GM12873 (cell line): ENCODE results near the gene TBC1D19.

ENCODE experiments used
- TF ChIP-seq, protein P1 (sequence below): IDR thresholded peaks from 2 replicates; pipeline ENCODE4 v1.5.1; 2012; ENCODE audit warnings: low read depth, mild to moderate bottlenecking, moderate library complexity, low read length, control low read depth; ENCODE audit not compliant: insufficient read depth; ENCODE audit errors: missing control alignments

Gene TBC1D19

DNA sequence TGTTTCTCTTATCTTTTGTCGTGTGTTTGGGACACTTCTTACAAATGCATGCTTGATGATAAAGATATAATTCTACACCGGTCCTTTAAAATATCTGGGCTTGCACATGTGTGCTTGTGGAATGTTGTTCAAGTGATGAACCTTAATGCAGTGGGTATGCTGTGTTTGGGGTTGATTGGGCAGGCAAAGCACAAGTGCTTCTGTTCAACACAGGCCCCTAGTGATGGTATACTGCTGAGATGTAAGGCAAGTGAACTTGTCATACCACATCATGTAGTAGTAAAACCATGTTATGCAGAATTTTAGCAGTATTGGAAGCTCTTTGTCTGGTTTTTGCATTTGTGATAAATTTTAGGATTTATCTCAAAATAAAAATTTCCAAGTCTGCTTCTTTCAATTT lies 23.9 kb downstream of the TBC1D19 start:
- TF ChIP-seq, protein P1, sequence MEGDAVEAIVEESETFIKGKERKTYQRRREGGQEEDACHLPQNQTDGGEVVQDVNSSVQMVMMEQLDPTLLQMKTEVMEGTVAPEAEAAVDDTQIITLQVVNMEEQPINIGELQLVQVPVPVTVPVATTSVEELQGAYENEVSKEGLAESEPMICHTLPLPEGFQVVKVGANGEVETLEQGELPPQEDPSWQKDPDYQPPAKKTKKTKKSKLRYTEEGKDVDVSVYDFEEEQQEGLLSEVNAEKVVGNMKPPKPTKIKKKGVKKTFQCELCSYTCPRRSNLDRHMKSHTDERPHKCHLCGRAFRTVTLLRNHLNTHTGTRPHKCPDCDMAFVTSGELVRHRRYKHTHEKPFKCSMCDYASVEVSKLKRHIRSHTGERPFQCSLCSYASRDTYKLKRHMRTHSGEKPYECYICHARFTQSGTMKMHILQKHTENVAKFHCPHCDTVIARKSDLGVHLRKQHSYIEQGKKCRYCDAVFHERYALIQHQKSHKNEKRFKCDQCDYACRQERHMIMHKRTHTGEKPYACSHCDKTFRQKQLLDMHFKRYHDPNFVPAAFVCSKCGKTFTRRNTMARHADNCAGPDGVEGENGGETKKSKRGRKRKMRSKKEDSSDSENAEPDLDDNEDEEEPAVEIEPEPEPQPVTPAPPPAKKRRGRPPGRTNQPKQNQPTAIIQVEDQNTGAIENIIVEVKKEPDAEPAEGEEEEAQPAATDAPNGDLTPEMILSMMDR = no peak

DNA sequence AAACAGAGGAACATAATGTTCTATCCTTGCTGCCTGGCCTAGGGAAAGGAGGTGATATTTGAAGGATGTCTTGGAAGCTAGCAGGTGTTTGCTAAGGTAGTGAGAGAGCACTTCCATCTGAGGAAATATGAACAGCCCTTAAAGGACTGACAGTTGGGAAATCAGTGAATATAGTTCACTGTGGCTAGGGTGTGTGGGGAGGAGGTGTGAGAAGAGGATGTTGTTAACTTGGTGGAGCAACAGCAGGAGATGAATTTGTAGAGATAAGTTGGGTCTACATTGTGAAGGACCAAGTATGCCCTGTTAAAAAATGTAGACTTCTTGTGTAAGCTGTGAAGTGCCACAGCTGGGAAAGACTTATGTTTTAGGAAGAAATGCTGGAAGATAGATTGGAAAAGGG lies 25.5 kb downstream of the TBC1D19 start:
- TF ChIP-seq, protein P1 = no peak

DNA sequence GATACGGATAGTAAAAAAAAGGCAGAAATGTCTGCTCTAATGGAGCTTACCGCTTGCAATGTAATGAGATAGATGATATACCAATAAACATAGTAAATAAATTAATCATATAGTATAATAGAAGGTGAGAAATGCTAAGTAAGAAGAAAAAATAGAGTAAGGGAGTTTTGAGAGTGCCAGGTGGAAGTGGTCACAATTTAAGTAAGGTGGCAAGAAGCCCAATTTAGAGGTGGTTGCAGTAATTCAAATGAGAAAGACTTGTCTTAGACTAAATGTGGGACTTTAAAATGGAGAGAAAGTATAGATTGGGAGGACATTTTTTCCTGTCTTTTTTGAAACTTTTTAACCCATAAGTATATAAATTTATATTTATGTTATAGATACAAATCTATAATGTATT lies 26.0 kb downstream of the TBC1D19 start:
- TF ChIP-seq, protein P1 = no peak

DNA sequence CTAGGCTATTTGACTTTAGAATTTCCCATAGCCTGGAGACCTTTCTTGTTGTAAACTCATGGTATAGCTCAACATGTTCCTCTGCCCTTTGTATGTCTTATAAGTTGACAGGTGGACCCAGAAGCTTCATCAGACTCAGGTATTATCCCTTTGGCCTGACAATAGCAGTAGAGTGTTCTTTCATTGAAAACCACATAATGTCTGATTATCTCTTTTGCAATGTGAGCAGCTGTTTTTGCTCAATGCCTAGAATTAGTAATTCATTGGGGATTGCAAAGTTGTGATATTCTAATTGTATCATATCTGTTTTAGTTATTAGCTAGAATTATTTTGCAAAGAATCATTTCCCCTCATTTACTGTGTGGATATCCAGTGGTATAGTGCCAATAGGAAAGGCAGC lies 27.5 kb downstream of the TBC1D19 start:
- TF ChIP-seq, protein P1 = no peak

DNA sequence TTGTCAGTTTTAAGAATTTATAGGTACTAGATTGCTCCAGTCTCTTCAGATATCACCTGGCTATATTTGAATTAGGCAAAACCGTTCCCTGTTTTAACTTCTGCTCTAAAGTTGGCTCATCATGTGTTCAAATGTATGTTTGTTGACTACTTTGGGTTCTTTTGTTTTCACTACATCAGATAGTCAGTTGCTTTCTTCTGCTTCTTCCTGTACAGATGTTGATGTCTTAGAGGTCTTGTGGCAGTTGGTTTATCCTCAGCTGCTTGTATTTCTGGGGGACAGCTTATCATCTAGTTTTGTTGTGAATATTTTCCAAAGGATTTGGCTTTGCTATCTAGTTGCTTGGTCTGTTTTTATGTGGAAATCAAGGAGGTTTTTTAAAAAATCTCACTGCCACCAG lies 28.0 kb downstream of the TBC1D19 start:
- TF ChIP-seq, protein P1 = no peak

DNA sequence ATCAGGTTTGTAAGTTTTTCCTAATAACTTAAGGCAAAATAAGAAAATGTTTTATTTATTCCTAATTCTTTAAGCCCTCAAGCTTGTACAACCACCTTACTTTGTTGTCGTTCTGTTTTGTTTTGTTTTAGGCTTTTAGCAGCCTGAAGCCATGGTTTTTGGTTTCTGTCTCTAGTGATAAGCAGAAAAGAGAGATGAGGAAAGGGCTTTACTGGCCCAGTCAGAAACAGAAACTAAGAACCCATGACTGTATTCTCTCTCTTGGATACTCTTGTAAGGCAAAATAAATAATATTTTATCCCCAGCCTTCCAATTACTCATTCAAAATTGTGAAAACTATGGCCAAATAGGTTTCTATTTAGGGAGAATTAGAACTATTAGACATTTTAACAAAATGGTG lies 29.4 kb downstream of the TBC1D19 start:
- TF ChIP-seq, protein P1 = no peak

DNA sequence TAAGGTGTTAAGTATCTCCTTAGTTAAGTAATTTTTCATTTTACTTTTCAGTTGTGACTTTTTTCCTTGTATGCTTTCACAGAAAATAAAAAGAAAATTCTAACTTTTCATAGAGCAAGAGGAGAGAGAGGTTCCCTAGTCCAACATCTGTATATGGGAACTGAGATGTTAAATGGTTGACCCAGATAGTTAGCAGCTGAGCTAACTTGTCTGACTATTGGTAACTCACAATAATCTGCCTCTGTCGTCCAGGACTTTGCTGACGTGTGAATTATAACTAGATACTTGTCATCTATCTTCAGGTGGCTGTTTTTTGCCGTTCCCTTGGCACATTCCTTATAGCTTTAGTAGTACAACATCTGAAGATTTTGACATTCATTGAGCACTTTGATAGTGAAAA lies 29.9 kb downstream of the TBC1D19 start:
- TF ChIP-seq, protein P1 = no peak
